ENCODE measurements around the gene ATP2C2.

GRCh38 chr16:84464116-84464515 lies 95.8 kb downstream of the ATP2C2 start:
- TF ChIP-seq POLR2AphosphoS5 (IDR thresholded peaks at IDR 0.05; ENCODE audit: low read depth, low read length) (no peak), TAF1 (IDR thresholded peaks at IDR 0.05; ENCODE audit: borderline replicate concordance, insufficient read depth, low read length) (no peak)

Measured in PFSK-1 (cell line).